ENCODE results near the gene ADCK1.
A peak's percentile ranks its signal among the peaks of the same experiment; 100 is the strongest.
"Not testable (repeated sequence)": the region's sequence is repeated elsewhere in the genome, so short reads cannot be mapped to it uniquely, and the experiment has no call there.

The ADCK1 gene, protein sequence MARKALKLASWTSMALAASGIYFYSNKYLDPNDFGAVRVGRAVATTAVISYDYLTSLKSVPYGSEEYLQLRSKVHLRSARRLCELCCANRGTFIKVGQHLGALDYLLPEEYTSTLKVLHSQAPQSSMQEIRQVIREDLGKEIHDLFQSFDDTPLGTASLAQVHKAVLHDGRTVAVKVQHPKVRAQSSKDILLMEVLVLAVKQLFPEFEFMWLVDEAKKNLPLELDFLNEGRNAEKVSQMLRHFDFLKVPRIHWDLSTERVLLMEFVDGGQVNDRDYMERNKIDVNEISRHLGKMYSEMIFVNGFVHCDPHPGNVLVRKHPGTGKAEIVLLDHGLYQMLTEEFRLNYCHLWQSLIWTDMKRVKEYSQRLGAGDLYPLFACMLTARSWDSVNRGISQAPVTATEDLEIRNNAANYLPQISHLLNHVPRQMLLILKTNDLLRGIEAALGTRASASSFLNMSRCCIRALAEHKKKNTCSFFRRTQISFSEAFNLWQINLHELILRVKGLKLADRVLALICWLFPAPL
- long read RNA-seq, donor 1, partial matches to known transcripts: 0 of 1 reads
- long read RNA-seq, donor 1, other reads (novel, unspliced or antisense): 0 of 1 reads
- long read RNA-seq, donor 2, partial matches to known transcripts: 0 of 1 reads
- long read RNA-seq, donor 2, other reads (novel, unspliced or antisense): 0 of 1 reads
- long read RNA-seq, donor 3, partial matches to known transcripts: 0 of 1 reads
- long read RNA-seq, donor 3, other reads (novel, unspliced or antisense): 0 of 1 reads
- long read RNA-seq, donor 4, partial matches to known transcripts: 0 of 1 reads
- long read RNA-seq, donor 4, other reads (novel, unspliced or antisense): 0 of 1 reads
- long read RNA-seq, donor 5, partial matches to known transcripts: 0 of 1 reads
- long read RNA-seq, donor 5, other reads (novel, unspliced or antisense): 0 of 1 reads
- long read RNA-seq, donor 6: 0 reads
- long read RNA-seq, donor 7: 0 reads
- long read RNA-seq, donor 8: 0 reads

DNA sequence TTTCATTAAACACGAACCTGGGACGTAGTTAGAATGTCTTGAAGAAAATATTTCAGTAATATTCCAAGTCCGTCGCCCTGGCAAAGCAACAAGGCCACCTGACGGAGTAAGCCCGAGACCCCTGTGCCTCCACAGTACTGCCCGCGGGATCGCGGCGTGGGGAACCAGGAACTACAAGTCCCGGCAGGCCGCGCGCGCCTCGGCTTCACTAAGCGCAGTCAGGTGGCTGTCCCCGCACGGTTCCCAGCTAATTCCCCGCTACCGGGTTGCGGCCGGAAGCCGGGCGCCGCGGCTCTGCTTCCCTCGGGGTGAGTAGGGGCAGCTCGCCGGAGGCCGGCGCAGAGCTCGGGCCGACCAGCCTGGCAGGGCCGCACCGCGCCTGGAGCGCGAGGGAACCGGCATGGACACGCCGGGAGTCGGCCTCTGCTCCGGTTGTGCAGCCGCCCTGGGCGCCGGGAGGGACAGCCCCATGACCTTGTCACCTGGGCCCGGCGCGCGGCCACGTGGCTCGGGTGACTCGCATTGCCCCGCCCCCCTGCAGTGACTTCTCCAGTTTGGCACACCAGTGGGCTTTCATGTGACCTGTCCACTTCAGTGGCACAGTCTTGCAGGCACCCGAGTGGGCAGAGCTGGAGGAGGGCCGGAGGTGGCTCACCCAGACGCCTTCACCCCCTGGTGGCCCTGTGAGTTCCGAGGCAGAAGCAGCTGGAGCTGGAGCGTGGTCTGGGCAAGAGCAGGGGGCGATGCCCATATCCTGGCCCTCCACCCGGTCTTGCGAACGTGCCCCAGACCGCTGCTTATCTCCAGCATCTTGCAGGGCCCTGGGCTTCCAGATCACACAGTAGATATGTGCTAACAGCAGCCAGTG, at the start of gene ADCK1:
Gene ADCK1, plus strand, starts transcription at position 247 of the 868 bp plus-strand sequence. CDS start 18,870 bp downstream, outside the sequence.
- DNase-seq: peak; percentile 94

DNA sequence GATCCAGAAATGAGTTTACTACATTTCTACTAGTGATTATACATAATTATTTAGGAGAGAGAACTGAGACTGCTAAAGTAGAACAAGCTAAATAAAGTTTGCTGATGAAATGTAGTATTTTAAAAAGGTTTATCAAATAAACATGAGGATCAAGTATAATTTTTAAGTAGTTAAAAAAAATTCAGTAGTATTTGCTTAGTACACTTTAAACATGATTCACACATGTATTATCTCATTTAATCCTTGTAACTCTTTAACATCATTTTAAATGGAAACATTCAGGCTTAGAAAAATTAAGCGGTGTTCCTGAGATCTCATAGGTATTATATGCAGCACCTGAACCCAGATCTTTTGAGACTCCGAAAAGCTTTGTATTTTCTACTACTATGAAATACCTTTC, 47.6 kb upstream of the ADCK1 start:
- no peak for DNase-seq

DNA sequence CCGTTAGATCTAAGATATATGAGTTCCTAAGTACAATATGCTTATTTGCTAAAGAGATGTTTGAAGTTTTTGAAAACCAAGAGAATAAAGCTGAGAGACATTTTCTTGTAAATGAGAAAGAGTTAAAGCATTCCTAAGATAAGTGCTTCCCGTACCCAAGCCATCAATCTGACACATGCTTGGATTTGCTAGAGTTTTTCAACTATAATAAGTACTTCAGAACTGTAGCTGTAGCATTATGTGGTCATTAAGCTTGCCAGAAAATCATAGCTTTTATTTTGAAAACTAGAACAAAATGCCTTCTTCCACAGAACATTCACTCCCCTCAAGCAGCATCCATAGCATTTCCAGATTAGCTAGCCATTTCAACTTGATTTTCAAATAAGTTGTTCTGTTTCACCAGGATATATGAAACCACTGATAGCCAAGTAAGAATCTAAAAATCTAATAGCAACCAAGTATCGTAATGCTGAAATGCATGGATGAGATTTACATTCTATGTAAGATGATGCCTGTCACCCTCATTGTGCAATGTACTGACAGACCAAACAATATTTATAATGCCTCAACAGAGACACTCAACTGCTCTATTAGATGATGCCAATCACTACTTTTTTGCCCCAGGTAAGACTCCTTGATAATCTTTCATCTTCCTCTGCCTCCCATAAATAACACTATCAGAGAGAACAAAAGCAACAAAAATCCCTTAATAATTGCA, 47.0 kb upstream of the ADCK1 start:
- DNase-seq: no peak

DNA sequence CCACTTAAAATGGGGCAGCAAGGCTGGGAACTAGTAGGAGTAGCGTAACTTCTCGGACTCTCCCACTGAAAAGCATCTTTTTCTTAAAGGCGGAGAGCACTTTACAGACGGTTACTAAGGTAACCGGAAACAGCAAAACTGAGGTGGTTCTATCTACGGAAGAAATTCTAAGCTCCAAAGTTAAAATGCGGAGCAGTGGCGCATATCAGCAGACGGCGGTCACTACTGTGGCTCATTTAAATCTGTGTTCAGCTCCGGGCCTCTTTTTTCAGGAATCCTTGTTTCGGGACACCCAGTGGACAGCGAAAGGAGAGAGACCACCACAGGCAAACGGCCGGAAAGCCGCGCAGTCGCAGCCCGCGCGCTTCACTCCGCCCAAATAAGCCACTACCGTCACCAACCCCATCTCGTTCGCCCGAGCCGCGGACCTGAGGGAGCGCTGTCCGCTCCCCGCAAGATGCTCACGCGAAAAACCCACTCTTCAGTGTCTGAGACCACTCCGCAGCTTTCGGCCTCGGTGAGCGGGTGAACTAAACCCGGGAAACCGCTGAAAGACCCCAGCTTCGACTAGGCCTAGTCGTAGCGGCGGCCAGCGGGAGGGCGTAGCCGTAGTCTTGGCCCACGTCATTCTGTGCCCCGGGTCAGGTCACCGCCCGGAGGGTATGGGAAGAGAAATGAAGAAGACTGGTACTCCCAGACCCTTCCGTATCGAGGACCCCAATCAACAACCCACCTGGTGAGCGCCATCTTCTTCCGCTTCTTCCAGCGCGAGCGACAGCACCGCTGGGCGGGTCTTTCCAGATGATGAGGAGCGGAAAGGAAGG, 39.3 kb upstream of the ADCK1 start, which contains the start of gene SNW1:
Gene SNW1, minus strand, starts transcription at position 776 of the 824 bp plus-strand sequence. Its CDS starts 29 bp downstream, at position 747.
- peak; percentile 94 for DNase-seq

DNA sequence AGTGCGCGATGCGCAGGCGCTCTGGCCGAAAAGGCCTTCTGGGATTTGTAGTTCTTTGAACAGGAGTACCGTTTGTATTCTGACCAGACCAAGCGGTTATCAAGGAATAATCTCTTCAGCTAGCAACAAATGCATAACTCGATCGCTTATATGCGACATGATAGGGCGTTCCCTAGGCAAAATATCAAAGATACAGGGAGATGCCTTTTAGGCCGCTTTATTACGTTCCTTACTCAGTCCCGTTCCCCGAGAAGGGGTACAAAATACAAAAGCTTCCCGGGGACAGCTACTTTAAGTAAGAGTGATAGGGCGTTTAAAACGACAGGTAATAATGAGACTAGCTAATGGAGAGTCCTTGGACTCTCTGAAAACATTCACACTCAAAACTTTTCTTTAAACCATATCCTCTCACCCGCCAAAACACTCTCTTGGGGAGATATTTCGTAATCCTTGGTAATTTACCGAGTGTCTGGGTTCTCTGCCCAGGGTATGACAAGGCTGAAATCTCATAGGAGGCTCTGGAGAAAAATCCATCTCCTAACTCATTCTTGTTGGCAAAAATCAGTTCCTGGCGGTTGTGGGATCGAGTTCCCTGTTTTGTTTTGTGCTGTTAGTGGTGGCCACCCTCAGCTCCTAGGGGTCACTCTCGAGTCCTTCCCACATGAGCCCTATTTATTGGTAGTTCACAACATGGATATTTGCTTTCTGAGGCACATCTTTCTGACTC, 38.5 kb upstream of the ADCK1 start:
- DNase-seq: no peak

DNA sequence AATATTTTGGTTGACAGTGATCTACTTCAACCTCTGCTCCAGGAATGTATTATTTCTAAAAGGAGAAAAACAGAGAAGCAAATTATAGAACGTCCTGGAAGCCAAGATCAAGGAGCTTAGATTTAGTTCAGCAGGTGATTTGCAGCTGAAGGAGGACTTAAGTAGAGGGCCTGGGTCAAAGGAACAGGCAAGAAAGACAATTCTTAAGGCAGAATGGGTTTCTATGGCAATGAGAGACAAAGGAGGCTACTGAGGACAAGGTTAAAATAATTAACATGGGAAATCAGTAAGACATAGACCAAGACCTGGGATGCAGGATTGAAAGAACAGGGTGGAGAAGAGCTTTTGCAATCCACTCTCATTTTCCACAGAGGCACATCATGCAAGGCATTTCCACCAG, 36.6 kb upstream of the ADCK1 start:
- no peak for DNase-seq

DNA sequence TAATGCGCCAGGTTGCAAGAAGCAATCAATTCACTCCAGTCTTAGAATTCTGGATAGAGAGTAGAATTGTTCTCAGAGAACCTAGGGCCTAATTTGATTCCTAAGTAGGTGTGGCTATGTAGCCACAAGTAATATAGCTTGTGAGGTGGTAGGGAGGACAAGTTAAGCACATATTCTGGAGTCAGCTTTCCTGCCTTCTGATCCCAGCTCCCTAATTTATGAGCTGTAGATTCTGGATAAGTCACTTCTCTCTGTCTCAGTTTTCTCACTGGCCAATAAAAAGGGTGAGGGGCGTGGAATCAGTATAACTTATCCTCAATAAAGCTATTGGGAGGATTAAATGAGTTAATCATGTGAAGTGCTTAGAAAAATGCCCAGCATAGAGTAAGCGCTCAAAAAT, 35.9 kb upstream of the ADCK1 start:
- DNase-seq: no peak

DNA sequence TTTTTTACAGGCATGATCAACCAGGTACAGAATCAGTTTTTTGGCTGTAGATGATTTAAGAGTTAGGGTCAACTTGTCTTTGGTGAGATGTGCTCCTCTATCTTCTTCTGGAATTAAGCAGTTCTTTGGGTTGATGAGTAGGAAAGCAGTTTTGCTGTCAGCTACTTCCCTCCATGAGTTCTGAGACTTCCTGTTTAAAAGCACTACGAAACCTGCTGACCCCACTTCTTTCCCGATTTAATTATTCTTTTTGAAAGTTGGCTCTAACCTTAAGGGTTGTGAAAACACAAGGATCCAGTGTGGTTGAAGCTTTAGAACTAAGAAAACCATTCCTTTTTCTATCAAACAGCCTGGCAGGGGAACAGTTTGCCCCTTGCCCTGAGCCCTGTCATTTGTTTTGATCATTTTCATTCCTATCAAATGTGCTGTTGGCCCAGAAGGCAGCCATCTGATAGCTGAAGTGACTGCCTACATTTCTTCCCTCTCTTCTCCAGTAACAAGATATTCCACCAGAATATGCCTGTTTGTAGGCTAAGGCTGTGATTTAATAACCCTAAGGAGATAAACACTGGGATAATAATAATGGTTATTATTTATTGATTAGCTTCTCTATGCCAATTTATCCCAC, 31.4 kb upstream of the ADCK1 start:
- DNase-seq: not testable (repeated sequence)

DNA sequence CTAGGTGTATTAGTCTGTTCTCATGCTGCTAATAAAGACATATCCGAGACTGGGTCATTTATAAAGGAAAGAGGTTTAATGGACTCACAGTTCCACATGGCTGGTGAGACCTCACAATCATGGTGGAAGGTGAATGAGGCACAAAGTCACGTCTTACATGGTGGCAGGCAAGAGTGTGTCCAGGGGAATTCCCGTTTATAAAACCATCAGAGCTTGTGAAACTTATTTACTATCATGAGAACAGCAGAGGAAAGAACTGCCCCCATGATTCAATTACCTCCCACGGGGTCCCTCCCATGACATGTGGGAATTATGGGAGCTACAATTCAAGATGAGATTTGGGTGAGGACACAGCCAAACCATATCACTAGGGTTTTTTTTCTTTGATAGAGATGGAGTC, 25.9 kb upstream of the ADCK1 start:
- not testable (repeated sequence) for DNase-seq

DNA sequence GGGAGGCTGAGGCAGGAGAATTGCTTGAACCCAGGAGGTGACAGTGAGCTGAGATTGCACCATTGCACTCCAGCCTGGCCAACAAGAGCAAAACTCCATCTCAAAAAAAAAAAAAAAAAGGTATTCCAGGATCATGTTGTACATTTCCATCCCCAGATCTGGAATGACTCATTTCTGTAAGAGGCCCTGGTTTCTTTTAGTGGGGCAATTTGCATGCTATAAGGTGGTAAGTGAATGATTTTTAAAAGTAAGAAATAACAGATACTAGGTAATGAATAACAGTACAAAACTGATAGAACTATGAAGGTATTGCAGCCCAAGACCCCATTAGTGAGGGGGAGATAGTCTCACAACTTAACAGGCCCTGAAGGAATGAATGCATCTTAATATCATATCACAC, 17.7 kb upstream of the ADCK1 start:
- no peak for DNase-seq

DNA sequence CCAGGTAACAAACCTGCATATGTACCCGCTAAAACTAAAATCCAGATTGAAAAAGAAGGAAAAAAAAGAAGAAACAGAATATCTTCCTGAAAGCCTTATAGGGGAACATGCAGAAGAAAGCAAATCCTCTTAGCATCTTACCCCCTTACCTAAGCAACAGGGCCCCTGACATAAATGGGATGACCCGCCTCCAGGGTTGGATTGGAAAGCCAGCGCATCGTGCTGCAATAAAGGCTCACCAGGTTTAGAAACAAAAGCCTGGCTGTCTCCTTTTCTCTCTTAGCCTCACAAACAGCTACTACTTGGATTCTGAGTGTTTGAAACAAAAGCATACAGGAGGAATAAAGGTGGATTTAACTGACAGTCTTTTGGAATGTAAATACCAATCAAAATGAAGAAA, 13.8 kb upstream of the ADCK1 start:
- no peak for DNase-seq

DNA sequence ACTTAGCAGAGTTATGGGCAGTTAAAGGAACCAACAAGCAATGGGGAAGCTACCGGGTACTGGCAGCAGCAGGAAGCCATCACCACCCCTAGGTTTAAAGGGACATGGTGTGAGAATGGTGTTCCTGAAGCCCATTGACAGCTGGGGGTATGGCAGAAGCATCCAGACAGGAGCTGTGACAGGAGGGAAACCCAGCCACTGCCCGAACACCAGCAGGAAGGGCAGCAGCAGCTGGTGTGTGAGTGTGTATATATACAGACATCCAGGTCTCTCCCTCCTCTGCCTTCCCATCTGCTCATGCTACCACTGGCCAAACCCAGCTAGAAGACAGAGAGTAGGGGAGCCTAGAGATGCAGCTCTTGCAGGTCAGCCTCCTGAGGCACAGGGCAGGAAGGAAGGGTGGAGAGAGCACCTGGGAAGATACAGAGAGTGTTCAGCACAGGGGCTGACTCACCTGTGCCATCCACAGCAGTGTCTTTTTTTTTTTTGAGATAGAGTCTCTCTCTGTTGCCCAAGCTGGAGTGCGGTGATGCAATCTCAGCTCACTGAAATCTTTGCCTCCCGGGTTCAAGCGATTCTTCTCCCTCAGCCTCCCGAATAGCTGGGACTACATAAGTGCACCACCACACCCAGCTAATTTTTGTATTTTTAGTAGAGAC, 9.2 kb upstream of the ADCK1 start:
- DNase-seq: no peak

DNA sequence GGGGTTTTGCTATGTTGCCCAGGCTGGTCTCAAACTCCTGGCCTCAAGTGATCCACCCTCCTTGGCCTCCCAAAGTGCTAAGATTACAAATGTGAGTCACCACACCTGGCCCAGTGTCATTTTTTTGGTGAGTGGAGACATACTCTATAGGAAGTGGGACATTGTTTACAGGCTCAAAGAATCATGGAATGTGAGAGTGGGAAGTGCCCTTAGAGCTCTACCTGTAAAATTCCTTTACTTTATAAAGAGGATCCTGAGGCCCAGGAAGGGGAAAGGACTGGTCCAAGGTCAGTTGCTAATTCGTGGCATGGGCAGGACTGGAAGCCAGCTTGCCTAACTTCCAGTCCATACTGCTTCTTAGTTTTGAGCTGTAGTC, 8.7 kb upstream of the ADCK1 start:
- DNase-seq: no peak

DNA sequence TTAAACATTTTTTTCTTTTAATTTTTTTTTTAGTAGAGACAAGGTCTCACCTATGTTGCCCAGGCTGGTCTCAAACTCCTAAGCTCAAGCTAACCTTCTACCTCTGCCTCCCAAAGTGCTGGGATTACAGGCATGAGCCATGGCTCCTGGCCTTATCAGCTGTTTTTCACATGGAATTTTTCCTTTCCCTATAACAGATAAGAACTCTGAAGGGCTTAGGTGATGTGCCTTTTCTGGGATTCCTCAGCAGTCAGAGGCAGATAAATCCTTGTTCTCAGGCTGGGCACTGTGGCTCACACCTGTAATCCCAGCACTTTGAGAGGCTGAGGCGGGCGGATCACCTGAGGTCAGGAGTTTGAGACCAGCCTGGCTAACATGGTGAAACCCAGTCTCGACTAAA, 6.7 kb upstream of the ADCK1 start:
- DNase-seq: not testable (repeated sequence)

DNA sequence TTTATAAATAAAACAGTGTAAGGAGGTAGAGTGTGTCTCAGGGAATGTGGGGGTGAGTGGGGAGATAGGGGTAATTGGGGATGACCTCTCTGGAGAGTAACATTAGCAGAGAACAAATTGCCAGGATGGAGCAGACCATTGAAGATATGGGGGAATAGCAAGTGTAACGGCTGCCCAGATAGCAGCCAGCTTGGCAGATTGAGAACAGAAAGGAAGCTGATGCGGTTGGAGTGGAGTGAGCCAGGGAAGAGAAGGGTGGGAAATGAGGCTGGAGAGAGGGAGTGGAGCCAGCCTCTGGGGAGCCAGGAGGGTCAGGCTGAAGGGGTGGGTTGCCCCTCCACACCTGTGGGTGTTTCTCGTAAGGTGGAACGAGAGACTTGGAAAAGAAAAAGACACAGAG, 5.6 kb upstream of the ADCK1 start:
- no peak for DNase-seq

DNA sequence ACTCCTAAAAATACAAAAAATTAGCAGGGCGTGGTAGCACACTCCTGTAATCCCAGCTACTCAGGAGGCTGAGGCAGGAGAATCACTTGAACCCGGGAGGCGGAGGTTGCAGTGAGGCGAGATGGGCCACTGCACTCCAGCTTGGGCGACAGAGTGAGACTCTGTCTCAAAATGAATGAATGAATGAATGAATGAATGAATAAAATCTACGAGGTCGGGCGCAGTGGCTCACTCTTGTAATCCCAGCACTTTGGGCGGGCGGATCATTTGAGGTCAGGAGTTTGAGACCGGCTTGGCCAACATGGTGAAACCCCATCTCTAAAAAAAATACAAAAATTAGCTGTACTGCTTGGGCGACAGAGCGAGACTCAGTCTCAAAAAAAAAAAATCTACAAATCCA, 453 bp upstream of the ADCK1 start:
- not testable (repeated sequence) for DNase-seq

DNA sequence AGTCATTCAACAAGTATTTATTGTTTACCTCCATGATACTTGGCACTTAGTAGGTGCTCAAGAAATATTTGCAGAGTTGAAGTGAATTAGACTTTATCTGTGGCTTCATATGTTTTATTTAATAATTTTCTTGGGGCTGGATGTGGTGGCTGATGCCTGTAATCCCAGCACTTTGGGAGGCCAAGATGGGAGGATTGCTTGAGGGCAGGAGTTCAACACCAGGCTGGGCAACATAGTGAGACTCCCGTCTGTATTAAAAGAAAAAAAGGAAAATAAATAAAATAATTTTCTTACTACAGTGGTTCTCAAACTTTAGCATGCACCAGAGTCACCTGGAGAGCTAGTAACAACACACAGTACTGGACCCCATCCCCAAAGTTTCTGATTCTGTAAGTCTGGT, 905 bp downstream of the ADCK1 start:
- DNase-seq: no peak

DNA sequence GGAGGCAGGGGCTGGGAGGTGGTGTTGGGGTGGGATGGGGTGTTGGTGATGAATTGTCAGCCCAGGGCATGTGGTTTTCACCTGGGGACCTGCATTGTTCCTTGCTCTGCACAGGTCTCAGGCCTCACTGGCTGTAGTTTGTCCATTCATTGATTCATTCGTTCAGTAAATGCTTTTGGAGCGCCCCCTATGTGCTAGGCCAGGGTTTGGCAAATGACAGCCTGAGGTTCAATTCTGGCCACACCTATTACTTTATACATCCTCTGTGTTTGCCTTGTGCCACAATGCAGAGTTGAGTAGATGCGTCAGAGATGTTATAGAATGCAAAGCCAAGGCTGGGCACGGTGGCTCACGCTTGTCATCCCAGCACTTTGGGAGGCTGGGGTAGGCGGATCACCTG, 4.7 kb downstream of the ADCK1 start:
- DNase-seq: no peak

DNA sequence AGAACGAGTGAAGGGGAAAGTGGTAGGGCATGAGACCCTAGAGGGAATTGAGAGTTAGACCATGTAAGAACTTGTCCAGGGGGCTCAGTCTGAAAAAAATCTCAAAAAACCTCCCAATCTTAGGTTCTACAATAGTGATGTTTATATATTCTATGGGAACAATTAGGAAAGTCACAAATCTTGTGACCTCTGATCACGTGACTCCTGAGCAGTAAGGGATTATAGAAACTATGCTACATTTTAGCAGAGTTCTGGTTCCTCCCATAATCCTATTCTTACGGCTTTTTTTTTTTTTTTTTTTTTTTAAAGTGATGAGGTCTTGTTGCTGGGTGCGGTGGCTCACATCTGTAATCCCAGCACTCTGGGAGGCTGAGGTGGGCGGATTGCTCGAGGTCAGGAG, 5.8 kb downstream of the ADCK1 start:
- DNase-seq: no peak

Measured in right kidney (tissue), 9 donors.